Endothelial cell of umbilical vein (primary cell): Measurements from ENCODE around the gene BCL2. TPM values are rescaled to one million over a fixed set of nuclear protein-coding genes. Genes with fewer than 3 reads are reported as not detected.

ENCODE experiments used
- BruUV-seq: library from RNA; stranded (reverse); fragments of 400-500 nt; replicated peaks from 2 replicates; lab custom pipeline; 2021; lab: Mats Ljungman, UMichigan
- CTCF ChIA-PET: fragments of 300-600, 350-600 bp; sonication (Branson Sonifier 250); formaldehyde crosslinking; loops from one replicate; lab custom pipeline; 2021; ENCODE audit warnings: antibody characterized with exemption, inconsistent platforms; lab: Charles Lee
- POLR2A ChIA-PET: fragments of 300-600, 350-600 bp; sonication (Branson Sonifier 250); formaldehyde crosslinking; loops from one replicate; lab custom pipeline; 2021; ENCODE audit warnings: antibody characterized with exemption, inconsistent platforms; lab: Charles Lee
- DNase-seq: peaks from one replicate; pipeline ENCODE4 v3.0.0-alpha.2; 2011; ENCODE audit warnings: low read depth, low spot score
- FAIRE-seq: peaks from 2 replicates; lab custom pipeline; 2011; peaks lifted over from hg19 to GRCh38; lab: Jason Lieb, UNC
- H2AFZ ChIP-seq: 2 replicates; pipeline ENCODE4 v1.6.0; 2012; ENCODE audit warnings: low read depth, low read length, control low read depth, inconsistent platforms
- H3K27ac ChIP-seq: 2 replicates; pipeline ENCODE4 v1.5.1; 2011; ENCODE audit warnings: low read depth, mild to moderate bottlenecking, control low read depth, low read length, moderate library complexity; ENCODE audit not compliant: insufficient read depth
- H3K27me3 ChIP-seq, 2 experiments: 2 replicates each; pipeline versions ENCODE4 v1.6.0 to v1.6.1; 2011; ENCODE audit warnings: low read length in 2 of 2, mixed read lengths in 1 of 2; ENCODE audit not compliant: control insufficient read depth in 2 of 2, insufficient read depth in 2 of 2
- H3K36me3 ChIP-seq, 2 experiments: 2 replicates in 1 of 2; 3 replicates in 1 of 2; pipeline ENCODE4 v1.5.1; 2011; ENCODE audit warnings: low read length in 2 of 2, mild to moderate bottlenecking in 1 of 2, moderate library complexity in 1 of 2; ENCODE audit not compliant: control insufficient read depth in 2 of 2, insufficient read depth in 2 of 2; ENCODE audit errors: extremely low read depth in 1 of 2
- H3K4me1 ChIP-seq: 3 replicates; pipeline ENCODE4 v1.5.1; 2011; ENCODE audit warnings: mild to moderate bottlenecking, low read length; ENCODE audit not compliant: control insufficient read depth, insufficient read depth; ENCODE audit errors: extremely low read depth
- H3K4me2 ChIP-seq: 2 replicates; pipeline ENCODE4 v1.6.1; 2011; ENCODE audit warnings: low read length, control low read depth, mixed read lengths; ENCODE audit not compliant: insufficient read depth
- H3K4me3 ChIP-seq, 3 experiments: fragments of 200-600 bp in 1 of 3; sonication (generic), shearing (Covaris generic) in 1 of 3; replicated peaks in 1 of 3; 2 replicates each; pipeline ENCODE4 v1.5.1; 2011 to 2016; ENCODE audit warnings: control low read depth in 3 of 3, low read length in 3 of 3, mild to moderate bottlenecking in 2 of 3, inconsistent platforms in 1 of 3, low read depth in 1 of 3, moderate library complexity in 1 of 3; ENCODE audit not compliant: insufficient read depth in 1 of 3
- H3K79me2 ChIP-seq: 2 replicates; pipeline ENCODE4 v1.6.0; 2012; ENCODE audit warnings: low read length, inconsistent platforms; ENCODE audit not compliant: control insufficient read depth, insufficient read depth
- H3K9ac ChIP-seq: replicated peaks from 2 replicates; pipeline ENCODE3; 2011; ENCODE audit warnings: low read length, control low read depth; ENCODE audit not compliant: insufficient read depth; ENCODE audit errors: extremely low read depth
- H3K9me1 ChIP-seq: replicated peaks from 3 replicates; pipeline ENCODE4 v1.6.0; 2011; ENCODE audit warnings: mild to moderate bottlenecking, low read length; ENCODE audit not compliant: control insufficient read depth, insufficient read depth; ENCODE audit errors: extremely low read depth
- H3K9me3 ChIP-seq: replicated peaks from 2 replicates; pipeline ENCODE4 v1.5.1; 2012; ENCODE audit warnings: low read length, inconsistent platforms; ENCODE audit not compliant: control insufficient read depth, insufficient read depth
- H4K20me1 ChIP-seq: replicated peaks from 2 replicates; pipeline ENCODE3; 2011; ENCODE audit warnings: mild to moderate bottlenecking, low read length; ENCODE audit not compliant: control insufficient read depth, insufficient read depth; ENCODE audit errors: extremely low read depth
- EZH2 ChIP-seq: IDR thresholded peaks from 2 replicates; pipeline ENCODE4 v1.6.1; 2012; ENCODE audit warnings: borderline replicate concordance, low read depth, mild to moderate bottlenecking, moderate library complexity, low read length, inconsistent platforms; ENCODE audit not compliant: severe bottlenecking
- FOS ChIP-seq: IDR thresholded peaks from 2 replicates; pipeline ENCODE4 v1.6.1; 2011; ENCODE audit warnings: mild to moderate bottlenecking, low read length, moderate library complexity, borderline replicate concordance; ENCODE audit not compliant: insufficient read depth
- GATA2 ChIP-seq: IDR thresholded peaks from 2 replicates; pipeline ENCODE4 v1.7.0; 2011; ENCODE audit warnings: low read depth, mild to moderate bottlenecking, moderate library complexity, mixed read lengths, low read length; ENCODE audit not compliant: insufficient read length, insufficient read depth
- JUN ChIP-seq: IDR thresholded peaks from 2 replicates; pipeline ENCODE4 v1.6.1; 2011; ENCODE audit warnings: borderline replicate concordance, low read depth; ENCODE audit not compliant: insufficient read length, insufficient read depth
- MAX ChIP-seq: IDR thresholded peaks from 2 replicates; pipeline ENCODE4 v1.6.1; 2011; ENCODE audit not compliant: insufficient read depth, insufficient read length
- MYC ChIP-seq: IDR thresholded peaks from one replicate; pipeline ENCODE4 v1.6.1; 2011; ENCODE audit warnings: mild to moderate bottlenecking, low read depth, low read length
- POLR2A ChIP-seq: IDR thresholded peaks from 2 replicates; pipeline ENCODE4 v1.6.1; 2012; ENCODE audit warnings: low read depth, mild to moderate bottlenecking, control low read depth, low read length
- POLR2AphosphoS5 ChIP-seq: IDR thresholded peaks from 2 replicates; pipeline ENCODE4 v1.6.1; 2012; ENCODE audit warnings: low read depth, mild to moderate bottlenecking, control low read depth, low read length, moderate library complexity; ENCODE audit not compliant: insufficient read depth
- dilution Hi-C: fragments of 300-500 bp; cut with MboI; formaldehyde crosslinking; loops from one replicate; pipeline ENCODE4 v1.15.0; 2019; ENCODE audit warnings: low sequenced_read_pairs; ENCODE audit not compliant: extremely low pct_ligation_motif_present
- intact Hi-C: fragments of 100-400 bp; cut with micrococcal nuclease; formaldehyde crosslinking; loops from one replicate; pipeline ENCODE4 v1.10.0; 2022
- polyA plus RNA-seq, 4 experiments: library from polyadenylated mRNA; depleted of rRNA in 3 of 4; stranded (reverse) in 3 of 4; unstranded in 1 of 4; fragments of >200 nt; gene quantifications; 2 replicates each; pipeline versions ENCODE4 v1.2.1 to v1.2.3, GENCODE V29; 2011 to 2012; ENCODE audit warnings: missing spikeins in 1 of 4
- total RNA-seq: library from RNA; stranded (reverse); gene quantifications from 2 replicates; pipeline ENCODE4 v1.2.3, GENCODE V29; 2021
- TF ChIP-seq, protein P1 (sequence below), 2 donors: IDR thresholded peaks; 1 replicate in 1 of 2; 2 replicates in 1 of 2; pipeline ENCODE4 v1.5.1; 2011; ENCODE audit warnings: low read length in 2 of 2, mild to moderate bottlenecking in 2 of 2, moderate library complexity in 2 of 2, control low read depth in 1 of 2, inconsistent platforms in 1 of 2, low read depth in 1 of 2; ENCODE audit not compliant: insufficient read depth in 1 of 2; ENCODE audit errors: extremely low read depth in 1 of 2

The BCL2 gene
- total and polyA plus RNA-seq, 2 donors (not counting 3 experiments of a cell fraction or from before 2014, with no cell fraction given), result 0.35 to 5.0 TPM

- Histone ChIP-seq H3K27ac (no peak overlapping the region), H3K4me2 (no peak overlapping the region), H3K9ac (no peak overlapping the region), H3K79me2 (no peaks in the 10 kb centered on the region), H4K20me1 (no peaks in the 10 kb centered on the region), H3K4me3 (no peak overlapping the region), H3K36me3 (no peaks in the 10 kb centered on the region), H3K9me3 (no peaks in the 10 kb centered on the region), H3K4me1 (peaks cover 7% of the 10 kb centered on the region), H2AFZ (no peak overlapping the region), H3K9me1 (no peaks in the 10 kb centered on the region), H3K27me3 (no peaks in the 10 kb centered on the region)
- ChIA-PET POLR2A (no interaction called here), CTCF (no interaction called here)
- FAIRE-seq (no peak), DNase-seq (no peak)
- TF ChIP-seq, protein P1, sequence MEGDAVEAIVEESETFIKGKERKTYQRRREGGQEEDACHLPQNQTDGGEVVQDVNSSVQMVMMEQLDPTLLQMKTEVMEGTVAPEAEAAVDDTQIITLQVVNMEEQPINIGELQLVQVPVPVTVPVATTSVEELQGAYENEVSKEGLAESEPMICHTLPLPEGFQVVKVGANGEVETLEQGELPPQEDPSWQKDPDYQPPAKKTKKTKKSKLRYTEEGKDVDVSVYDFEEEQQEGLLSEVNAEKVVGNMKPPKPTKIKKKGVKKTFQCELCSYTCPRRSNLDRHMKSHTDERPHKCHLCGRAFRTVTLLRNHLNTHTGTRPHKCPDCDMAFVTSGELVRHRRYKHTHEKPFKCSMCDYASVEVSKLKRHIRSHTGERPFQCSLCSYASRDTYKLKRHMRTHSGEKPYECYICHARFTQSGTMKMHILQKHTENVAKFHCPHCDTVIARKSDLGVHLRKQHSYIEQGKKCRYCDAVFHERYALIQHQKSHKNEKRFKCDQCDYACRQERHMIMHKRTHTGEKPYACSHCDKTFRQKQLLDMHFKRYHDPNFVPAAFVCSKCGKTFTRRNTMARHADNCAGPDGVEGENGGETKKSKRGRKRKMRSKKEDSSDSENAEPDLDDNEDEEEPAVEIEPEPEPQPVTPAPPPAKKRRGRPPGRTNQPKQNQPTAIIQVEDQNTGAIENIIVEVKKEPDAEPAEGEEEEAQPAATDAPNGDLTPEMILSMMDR (IDR thresholded peaks at IDR 0.05; ENCODE audit: extremely low read depth in 1 of 2, insufficient read depth in 1 of 2, low read depth in 1 of 2, low read length in 2 of 2), result no peak
- TF ChIP-seq EZH2, result no peak
- TF ChIP-seq MYC, result no peak
- no peak for TF ChIP-seq JUN
- no peak for TF ChIP-seq POLR2A
- no peak for TF ChIP-seq MAX
- no peak for TF ChIP-seq GATA2
- TF ChIP-seq POLR2AphosphoS5, result no peak
- TF ChIP-seq FOS, result no peak
- intact Hi-C loops, result loop anchor here (10.0 kb wide), 1 partner anchor 202 kb away; no protein-coding TSS in a partner anchor
- BruUV-seq, result no TSS peak
- dilution Hi-C loops, result no loop called here
These were observed 86.7 kb downstream of the BCL2 start for GRCh38 chr18:63232826-63233225.
